Naive thymus-derived CD8-positive, alpha-beta T cell (primary cell): ENCODE measurements around the gene MISP. TPM values are rescaled to one million over a fixed set of nuclear protein-coding genes. Genes with fewer than 3 reads are reported as not detected.
A peak's percentile ranks its signal among the peaks of the same experiment; 100 is the strongest.

Experiments
- ATAC-seq, 2 donors: fragments of 150-1000 bp; cut with Tn5 transposase in 1 of 2; sonication (Bioruptor Pico), chemical (Tn5 transposase) in 1 of 2; 1 replicate in 1 of 2; 2 replicates in 1 of 2; pipeline ENCODE4 v1.10.0; 2021; ENCODE audit warnings: mild to moderate bottlenecking in 2 of 2, moderate library complexity in 2 of 2
- POLR2A ChIA-PET: fragments of 350-600 bp; sonication (Branson Sonifier 250); formaldehyde crosslinking; loops from one replicate; lab custom pipeline; 2021; ENCODE audit warnings: antibody characterized with exemption; lab: Charles Lee
- DNase-seq, 10 donors: peaks; one replicate each; pipeline versions ENCODE4 v3.0.0 to v3.0.0-alpha.2; 2020 to 2022
- H3K27ac Mint-ChIP-seq, 10 donors: one replicate each; pipeline ENCODE4 v1.8.0; 2020 to 2022; ENCODE audit warnings: mild to moderate bottlenecking in 10 of 10, mixed read lengths in 10 of 10, moderate library complexity in 4 of 10, inconsistent platforms in 1 of 10
- H3K27me3 Mint-ChIP-seq, 5 donors: one replicate each; pipeline ENCODE4 v1.8.0; 2021 to 2022; ENCODE audit warnings: mixed read lengths in 5 of 5
- H3K36me3 Mint-ChIP-seq, 3 donors: one replicate each; pipeline ENCODE4 v1.8.0; 2020 to 2022; ENCODE audit warnings: mixed read lengths in 3 of 3, mild to moderate bottlenecking in 2 of 3, inconsistent platforms in 1 of 3
- H3K4me1 Mint-ChIP-seq, 4 donors: one replicate each; pipeline ENCODE4 v1.8.0; 2021 to 2022; ENCODE audit warnings: mixed read lengths in 4 of 4
- H3K4me3 Mint-ChIP-seq, 10 donors: one replicate each; pipeline ENCODE4 v1.8.0; 2020 to 2022; ENCODE audit warnings: mild to moderate bottlenecking in 10 of 10, mixed read lengths in 10 of 10, moderate library complexity in 6 of 10, inconsistent platforms in 1 of 10
- H3K9me3 Mint-ChIP-seq, 9 donors: one replicate each; pipeline ENCODE4 v1.8.0; 2020 to 2022; ENCODE audit warnings: mixed read lengths in 9 of 9, mild to moderate bottlenecking in 3 of 9, inconsistent platforms in 1 of 9, moderate library complexity in 1 of 9
- polyA plus RNA-seq, 3 donors: library from polyadenylated mRNA; unstranded; fragments of 300-500 nt; fragmentation: Illumina TruSeq; gene quantifications; one replicate each; pipeline ENCODE4 v1.2.3, GENCODE V29; 2021
- total RNA-seq, 8 experiments: library from RNA in 2 of 8; stranded (reverse) in 2 of 8; gene quantifications; one replicate each; pipeline ENCODE4 v1.2.3 and lab custom pipeline; 2021 to 2026

Gene MISP
- total and polyA plus RNA-seq, 5 experiments from 2014 or later = not detected

DNA sequence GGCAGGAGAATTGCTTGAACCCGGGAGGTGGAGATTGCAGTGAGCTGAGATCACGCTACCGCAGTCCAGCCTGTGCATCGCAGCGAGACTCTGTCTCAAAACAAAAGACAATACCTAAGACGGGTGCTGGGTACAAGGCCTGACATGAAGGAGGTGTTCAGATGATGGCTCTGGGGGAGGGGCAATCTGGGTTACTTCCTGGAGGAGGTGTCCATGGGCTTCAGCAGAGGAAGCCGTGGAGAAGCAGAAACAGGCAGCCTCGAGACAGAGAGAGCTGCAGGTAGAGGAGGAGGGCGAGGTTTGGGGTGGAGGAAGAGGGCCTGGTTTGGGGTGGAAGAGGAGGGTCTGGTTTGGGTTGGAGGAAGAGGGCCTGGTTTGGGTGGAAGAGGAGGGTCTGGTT is 3.6 kb downstream of the MISP start:
- H3K4me1 Mint-ChIP-seq = no peaks in the 10 kb centered on the region
- ATAC-seq (no peak), DNase-seq (no peak)
- peaks cover 0 to 19% (median 2%) of the 10 kb centered on the region in 9 donors for H3K9me3 Mint-ChIP-seq
- no peak overlapping the region for H3K4me3 Mint-ChIP-seq
- peaks cover 0 to 2% (median 1%) of the 10 kb centered on the region in 3 donors for H3K36me3 Mint-ChIP-seq
- peaks cover 0 to 4% (median 0%) of the 10 kb centered on the region in 5 donors for H3K27me3 Mint-ChIP-seq
- POLR2A ChIA-PET = interaction anchor here (0.7 kb wide), 2 partner anchors 74 to 433 kb away, joined by 4 to 6 read pairs; no protein-coding TSS in a partner anchor
- H3K27ac Mint-ChIP-seq = no peak overlapping the region

DNA sequence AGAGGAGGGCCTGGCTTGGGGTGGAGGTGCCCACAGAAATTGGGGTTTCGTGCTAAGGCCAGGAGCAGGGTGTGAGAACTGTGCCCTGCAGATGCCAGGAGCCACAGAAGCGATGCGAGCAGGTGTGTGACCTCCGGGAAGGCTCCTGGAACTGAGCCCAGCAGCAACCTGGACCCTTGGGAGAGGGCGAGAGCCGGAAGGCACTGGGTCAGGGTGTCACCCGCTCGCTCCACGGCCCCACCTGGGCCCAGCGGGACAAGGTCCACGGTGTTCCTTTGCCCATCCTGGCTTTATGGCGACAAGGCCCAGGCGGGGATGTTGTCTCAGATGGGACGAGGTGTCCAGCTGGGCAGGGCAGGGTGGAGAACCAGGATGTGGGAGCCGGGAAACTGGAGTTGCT is 4.2 kb downstream of the MISP start:
- Mint-ChIP-seq H3K27ac (no peak overlapping the region), H3K4me1 (no peaks in the 10 kb centered on the region), H3K27me3 (peaks cover 0 to 4% (median 0%) of the 10 kb centered on the region in 5 donors), H3K36me3 (peaks cover 0 to 5% (median 2%) of the 10 kb centered on the region in 3 donors), H3K9me3 (peaks cover 0 to 22% (median 5%) of the 10 kb centered on the region in 9 donors), H3K4me3 (no peak overlapping the region)
- POLR2A ChIA-PET = interaction anchor here (0.7 kb wide), 1 partner anchor 432 kb away, joined by 6 read pairs; no protein-coding TSS in a partner anchor
- ATAC-seq = no peak
- DNase-seq = no peak

DNA sequence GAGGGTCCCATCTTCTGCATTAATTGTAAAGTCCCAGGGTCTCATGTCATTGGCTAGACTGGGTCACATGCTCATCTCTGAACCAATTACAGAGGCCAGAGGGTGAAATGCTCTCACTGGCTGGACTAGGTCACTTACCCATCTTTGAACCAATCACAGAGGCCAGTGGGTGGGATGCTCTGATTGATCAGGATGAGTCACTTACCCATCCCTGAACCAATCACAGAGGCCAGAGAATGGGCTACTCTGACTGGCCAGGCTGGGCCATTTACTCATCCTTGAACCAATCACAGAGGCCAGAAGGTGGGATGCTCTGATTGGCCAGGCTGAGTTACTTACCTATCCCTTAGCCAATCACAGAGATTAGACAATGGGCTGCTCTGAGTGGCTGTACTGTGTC is 5.3 kb downstream of the MISP start:
- Mint-ChIP-seq H3K36me3 (peaks cover 0 to 5% (median 2%) of the 10 kb centered on the region in 3 donors), H3K27ac (no peak overlapping the region), H3K9me3 (peaks cover 0 to 22% (median 5%) of the 10 kb centered on the region in 9 donors), H3K27me3 (peaks cover 0 to 4% (median 0%) of the 10 kb centered on the region in 5 donors), H3K4me3 (no peak overlapping the region), H3K4me1 (no peaks in the 10 kb centered on the region)
- peak in 1 of 2 donors; percentile 43 for ATAC-seq
- DNase-seq = no peak
- POLR2A ChIA-PET = no interaction called here

DNA sequence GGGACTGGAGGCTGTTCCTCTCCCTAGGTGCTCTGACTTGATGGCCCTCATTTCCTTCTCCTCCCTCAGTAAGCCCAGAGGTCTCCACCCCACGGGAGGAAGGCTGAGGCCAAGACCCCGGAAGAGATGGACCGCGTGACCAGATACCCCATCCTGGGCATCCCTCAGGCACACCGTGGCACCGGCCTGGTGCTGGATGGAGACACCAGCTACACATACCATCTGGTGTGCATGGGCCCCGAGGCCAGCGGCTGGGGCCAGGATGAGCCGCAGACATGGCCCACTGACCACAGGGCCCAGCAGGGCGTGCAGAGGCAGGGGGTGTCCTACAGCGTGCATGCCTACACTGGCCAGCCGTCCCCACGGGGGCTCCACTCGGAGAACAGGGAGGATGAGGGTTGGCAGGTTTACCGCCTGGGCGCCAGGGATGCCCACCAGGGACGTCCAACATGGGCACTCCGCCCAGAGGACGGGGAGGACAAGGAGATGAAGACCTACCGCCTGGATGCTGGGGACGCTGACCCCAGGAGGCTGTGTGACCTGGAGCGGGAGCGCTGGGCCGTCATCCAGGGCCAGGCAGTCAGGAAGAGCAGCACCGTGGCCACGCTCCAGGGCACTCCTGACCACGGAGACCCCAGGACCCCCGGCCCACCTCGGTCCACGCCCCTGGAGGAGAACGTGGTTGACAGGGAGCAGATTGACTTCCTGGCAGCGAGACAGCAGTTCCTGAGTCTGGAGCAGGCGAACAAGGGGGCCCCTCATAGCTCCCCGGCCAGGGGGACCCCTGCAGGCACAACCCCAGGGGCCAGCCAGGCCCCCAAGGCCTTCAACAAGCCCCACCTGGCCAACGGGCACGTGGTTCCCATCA is 6.1 kb downstream of the MISP start:
- peaks cover 0 to 5% (median 2%) of the 10 kb centered on the region in 3 donors for H3K36me3 Mint-ChIP-seq
- H3K27ac Mint-ChIP-seq = no peak overlapping the region
- H3K4me3 Mint-ChIP-seq = no peak overlapping the region
- peaks cover 0 to 22% (median 5%) of the 10 kb centered on the region in 9 donors for H3K9me3 Mint-ChIP-seq
- H3K27me3 Mint-ChIP-seq = peaks cover 0 to 4% (median 0%) of the 10 kb centered on the region in 5 donors
- DNase-seq = no peak
- no peaks in the 10 kb centered on the region for H3K4me1 Mint-ChIP-seq
- POLR2A ChIA-PET = no interaction called here
- no peak for ATAC-seq

DNA sequence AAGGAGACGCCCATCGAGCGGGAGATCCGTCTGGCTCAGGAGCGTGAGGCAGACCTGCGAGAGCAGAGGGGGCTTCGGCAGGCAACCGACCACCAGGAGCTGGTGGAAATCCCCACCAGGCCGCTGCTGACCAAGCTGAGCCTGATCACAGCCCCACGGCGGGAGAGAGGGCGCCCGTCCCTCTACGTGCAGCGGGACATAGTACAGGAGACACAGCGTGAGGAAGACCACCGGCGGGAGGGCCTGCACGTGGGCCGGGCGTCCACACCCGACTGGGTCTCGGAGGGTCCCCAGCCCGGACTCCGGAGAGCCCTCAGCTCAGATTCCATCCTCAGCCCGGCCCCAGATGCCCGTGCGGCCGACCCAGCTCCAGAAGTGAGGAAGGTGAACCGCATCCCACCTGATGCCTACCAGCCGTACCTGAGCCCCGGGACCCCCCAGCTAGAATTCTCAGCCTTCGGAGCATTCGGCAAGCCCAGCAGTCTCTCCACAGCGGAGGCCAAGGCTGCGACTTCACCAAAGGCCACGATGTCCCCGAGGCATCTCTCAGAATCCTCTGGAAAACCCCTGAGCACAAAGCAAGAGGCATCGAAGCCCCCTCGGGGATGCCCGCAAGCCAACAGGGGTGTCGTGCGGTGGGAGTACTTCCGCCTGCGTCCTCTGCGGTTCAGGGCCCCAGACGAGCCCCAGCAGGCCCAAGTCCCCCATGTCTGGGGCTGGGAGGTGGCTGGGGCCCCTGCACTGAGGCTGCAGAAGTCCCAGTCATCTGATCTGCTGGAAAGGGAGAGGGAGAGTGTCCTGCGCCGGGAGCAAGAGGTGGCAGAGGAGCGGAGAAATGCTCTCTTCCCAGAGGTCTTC is 7.1 kb downstream of the MISP start:
- Mint-ChIP-seq H3K4me3 (no peak overlapping the region), H3K27ac (no peak overlapping the region), H3K9me3 (peaks cover 0 to 22% (median 5%) of the 10 kb centered on the region in 9 donors), H3K4me1 (no peaks in the 10 kb centered on the region), H3K36me3 (peaks cover 0 to 5% (median 2%) of the 10 kb centered on the region in 3 donors), H3K27me3 (peaks cover 0 to 1% (median 0%) of the 10 kb centered on the region in 5 donors)
- ATAC-seq = no peak
- POLR2A ChIA-PET = no interaction called here
- no peak for DNase-seq

DNA sequence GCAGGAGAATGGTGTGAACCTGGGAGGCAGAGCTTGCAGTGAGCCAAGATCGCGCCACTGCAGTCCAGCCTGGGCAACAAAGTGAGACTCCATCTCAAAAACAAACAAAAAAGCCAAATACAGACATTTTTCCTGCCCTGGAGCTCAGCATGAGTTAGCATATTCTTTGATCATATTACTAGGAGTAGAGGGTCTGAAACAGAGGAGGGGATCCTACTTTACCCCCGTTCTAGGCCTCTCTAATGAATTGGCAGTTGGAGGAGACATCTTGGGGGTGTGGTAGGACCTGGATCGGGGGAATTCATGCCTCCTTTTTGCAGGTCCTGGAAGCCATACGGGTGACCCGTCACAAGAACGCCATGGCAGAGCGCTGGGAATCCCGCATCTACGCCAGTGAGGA is 12.3 kb downstream of the MISP start:
- Mint-ChIP-seq H3K27me3 (peaks cover 0 to 13% (median 6%) of the 10 kb centered on the region in 5 donors), H3K27ac (no peak overlapping the region), H3K4me3 (no peak overlapping the region), H3K36me3 (peaks cover 0 to 5% (median 2%) of the 10 kb centered on the region in 3 donors), H3K9me3 (peaks cover 0 to 16% (median 5%) of the 10 kb centered on the region in 9 donors), H3K4me1 (no peaks in the 10 kb centered on the region)
- DNase-seq = no peak
- ATAC-seq = no peak
- POLR2A ChIA-PET = no interaction called here

DNA sequence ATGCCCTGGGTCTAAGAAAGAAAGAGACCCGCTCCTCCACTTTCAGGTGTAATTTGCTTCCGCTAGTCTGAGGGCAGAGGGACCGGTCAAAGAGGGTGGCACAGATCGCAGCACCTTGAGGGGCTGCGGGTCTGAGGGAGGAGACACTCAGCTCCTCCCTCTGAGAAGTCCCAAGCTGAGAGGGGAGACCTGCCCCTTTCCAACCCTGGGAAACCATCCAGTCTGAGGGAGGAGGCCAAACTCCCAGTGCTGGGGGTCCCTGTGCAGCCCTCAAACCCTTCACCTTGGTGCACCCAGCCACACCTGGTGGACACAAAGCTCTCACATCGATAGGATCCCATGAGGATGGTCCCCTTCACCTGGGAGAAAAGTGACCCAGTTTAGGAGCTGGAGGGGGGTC is 13.0 kb downstream of the MISP start:
- Mint-ChIP-seq H3K4me3 (no peak overlapping the region), H3K9me3 (peaks cover 0 to 9% (median 0%) of the 10 kb centered on the region in 9 donors), H3K27ac (peak overlapping the region in 1 of 10 donors; percentile 63), H3K4me1 (no peaks in the 10 kb centered on the region), H3K36me3 (peaks cover 0 to 5% (median 2%) of the 10 kb centered on the region in 3 donors), H3K27me3 (peaks cover 0 to 13% (median 6%) of the 10 kb centered on the region in 5 donors)
- ATAC-seq (no peak), DNase-seq (no peak)
- POLR2A ChIA-PET = no interaction called here

DNA sequence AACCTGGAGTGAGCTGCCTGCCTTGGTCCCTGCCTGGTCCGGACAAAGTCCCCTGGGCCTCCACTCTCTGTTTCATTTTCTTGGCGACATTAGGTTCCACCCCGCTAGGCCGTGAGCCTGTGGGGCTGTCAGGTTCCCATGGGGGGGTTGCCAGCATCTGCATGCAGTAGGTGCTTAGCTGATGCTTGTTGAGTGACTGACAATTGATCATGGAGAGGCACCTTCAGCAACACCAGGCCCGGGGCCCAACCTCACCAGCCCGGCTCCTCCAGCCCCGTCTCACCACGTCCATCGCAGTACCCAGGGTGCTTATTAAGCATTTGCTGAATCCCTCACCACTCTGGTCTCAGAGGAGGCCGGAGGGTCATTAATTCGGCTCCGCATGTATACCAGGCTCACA is 13.4 kb downstream of the MISP start:
- Mint-ChIP-seq H3K27me3 (peaks cover 0 to 13% (median 6%) of the 10 kb centered on the region in 5 donors), H3K36me3 (peaks cover 0 to 5% (median 2%) of the 10 kb centered on the region in 3 donors), H3K9me3 (peaks cover 0 to 6% (median 0%) of the 10 kb centered on the region in 9 donors), H3K4me1 (no peaks in the 10 kb centered on the region), H3K4me3 (no peak overlapping the region), H3K27ac (no peak overlapping the region)
- POLR2A ChIA-PET = no interaction called here
- ATAC-seq (no peak), DNase-seq (no peak)

DNA sequence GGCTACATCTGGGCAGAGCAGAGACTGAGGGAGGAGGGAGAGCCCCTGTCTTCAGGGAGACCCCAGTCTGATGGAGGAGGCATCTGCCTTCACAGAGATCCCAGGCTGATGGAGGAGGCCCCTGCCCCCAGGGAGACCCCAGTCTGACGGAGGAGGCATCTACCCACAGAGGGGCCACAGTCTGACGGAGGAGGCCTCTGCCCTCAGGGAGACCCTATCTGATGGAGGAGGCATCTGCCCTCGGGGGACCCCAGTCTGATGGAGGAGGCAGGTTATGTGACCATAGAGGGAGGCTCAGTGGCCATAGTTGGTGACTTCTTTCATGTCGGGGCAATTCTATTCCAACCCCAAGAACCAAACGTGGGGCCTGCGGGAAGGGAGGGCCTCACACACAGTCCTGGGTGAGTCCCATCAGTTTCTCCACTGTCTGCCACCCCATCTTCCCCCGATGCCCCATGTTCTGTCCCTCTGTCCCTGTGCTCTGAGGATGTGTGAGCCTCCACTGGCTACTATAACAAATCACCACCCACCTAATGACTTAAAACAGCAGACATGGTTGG is 14.3 kb downstream of the MISP start:
- no peak overlapping the region for H3K27ac Mint-ChIP-seq
- no peak overlapping the region for H3K4me3 Mint-ChIP-seq
- POLR2A ChIA-PET = no interaction called here
- H3K27me3 Mint-ChIP-seq = peaks cover under 1 to 13% (median 6%) of the 10 kb centered on the region in 5 donors
- H3K36me3 Mint-ChIP-seq = no peaks in the 10 kb centered on the region
- ATAC-seq = no peak
- H3K4me1 Mint-ChIP-seq = peaks cover 0 to 1% (median under 1%) of the 10 kb centered on the region in 4 donors
- DNase-seq = no peak
- peaks cover 0 to under 1% (median 0%) of the 10 kb centered on the region in 9 donors for H3K9me3 Mint-ChIP-seq

DNA sequence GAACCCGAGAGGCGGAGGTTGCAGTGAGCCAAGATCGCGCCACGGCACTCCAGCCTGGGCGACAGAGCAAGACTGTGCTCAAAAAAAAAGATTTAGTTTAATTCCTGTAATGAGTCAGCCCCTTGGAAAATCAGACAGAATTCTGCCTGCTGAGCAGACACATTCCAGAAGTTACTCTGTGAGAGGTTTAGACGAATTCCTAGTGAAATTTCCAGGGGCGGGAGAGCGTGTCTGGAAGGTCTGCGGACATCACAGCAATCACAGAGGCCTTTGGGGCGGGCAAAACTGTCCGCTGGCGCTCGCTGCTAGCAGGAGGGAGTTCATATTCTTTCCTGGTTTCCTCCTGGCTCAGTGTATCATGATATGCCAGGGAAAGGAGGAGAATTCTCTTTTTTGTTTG is 17.5 kb downstream of the MISP start:
- POLR2A ChIA-PET = no interaction called here
- Mint-ChIP-seq H3K36me3 (no peaks in the 10 kb centered on the region), H3K27ac (no peak overlapping the region), H3K9me3 (peaks cover 0 to 2% (median 0%) of the 10 kb centered on the region in 9 donors), H3K27me3 (peaks cover 4 to 15% (median 6%) of the 10 kb centered on the region in 5 donors), H3K4me3 (no peak overlapping the region), H3K4me1 (peaks cover 0 to 5% (median 3%) of the 10 kb centered on the region in 4 donors)
- DNase-seq (no peak), ATAC-seq (no peak)

DNA sequence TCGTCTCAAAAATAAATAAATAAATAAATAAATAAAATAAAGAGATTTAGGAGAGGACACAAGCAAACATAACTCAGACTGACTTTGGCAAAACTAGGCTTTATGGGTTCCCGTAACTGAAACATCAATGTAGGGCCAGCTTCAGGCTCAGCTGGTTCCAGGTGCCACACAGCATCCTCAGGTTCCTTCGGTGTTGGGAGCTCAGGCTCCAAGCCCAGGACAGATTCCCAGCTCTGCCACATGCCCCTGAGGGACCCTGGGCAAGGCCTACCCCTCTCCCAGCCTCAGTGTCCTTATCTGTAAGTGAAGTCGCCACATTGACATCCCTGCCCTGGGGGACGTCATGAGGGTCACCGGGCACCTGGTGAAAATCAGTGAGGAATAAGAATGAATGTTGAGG is 18.7 kb downstream of the MISP start:
- Mint-ChIP-seq H3K4me3 (no peak overlapping the region), H3K27me3 (peaks cover 4 to 15% (median 6%) of the 10 kb centered on the region in 5 donors), H3K36me3 (no peaks in the 10 kb centered on the region), H3K9me3 (peaks cover 0 to 2% (median 0%) of the 10 kb centered on the region in 9 donors), H3K27ac (no peak overlapping the region), H3K4me1 (peaks cover 0 to 5% (median 3%) of the 10 kb centered on the region in 4 donors)
- DNase-seq (no peak), ATAC-seq (no peak)
- POLR2A ChIA-PET = interaction anchor here (0.6 to 0.7 kb wide), 5 partner anchors 32 to 613 kb away, joined by 3 to 6 read pairs (median 4); no protein-coding TSS in a partner anchor

DNA sequence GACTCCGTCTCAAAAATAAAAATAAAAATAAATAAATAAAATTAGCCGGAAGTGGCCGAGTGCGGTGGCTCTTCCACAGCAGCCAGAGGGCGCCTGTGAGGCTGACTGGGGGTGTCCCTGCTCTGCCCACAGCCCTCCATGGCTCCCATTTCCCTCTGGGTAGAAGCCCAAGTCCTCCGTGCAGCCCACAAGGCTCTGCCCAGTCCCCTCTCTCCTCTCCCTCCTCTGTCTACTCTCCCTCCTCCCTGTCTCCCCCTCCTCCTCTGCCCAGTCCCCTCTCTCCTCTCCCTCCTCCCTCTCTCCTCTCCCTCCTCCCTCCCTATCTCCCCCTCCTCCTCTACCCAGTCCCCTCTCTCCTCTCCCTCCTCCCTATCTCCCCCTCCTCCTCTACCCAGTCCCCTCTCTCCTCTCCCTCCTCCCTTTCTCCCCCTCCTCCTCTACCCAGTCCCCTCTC is 20.4 kb downstream of the MISP start:
- H3K4me1 Mint-ChIP-seq = peaks cover 0 to 5% (median 3%) of the 10 kb centered on the region in 4 donors
- no peaks in the 10 kb centered on the region for H3K36me3 Mint-ChIP-seq
- peak in 1 of 10 donors; percentile 10 for DNase-seq
- peaks cover 4 to 15% (median 6%) of the 10 kb centered on the region in 5 donors for H3K27me3 Mint-ChIP-seq
- H3K4me3 Mint-ChIP-seq = no peak overlapping the region
- H3K27ac Mint-ChIP-seq = no peak overlapping the region
- H3K9me3 Mint-ChIP-seq = peaks cover 0 to 2% (median 0%) of the 10 kb centered on the region in 9 donors
- ATAC-seq = peak in 1 of 2 donors; percentile 36
- POLR2A ChIA-PET = no interaction called here
